HepG2 (cell line): ENCODE data around the gene C11orf68. TPM values are rescaled to one million over a fixed set of nuclear protein-coding genes. Genes with fewer than 3 reads are reported as not detected.
A peak's percentile ranks its signal among the peaks of the same experiment; 100 is the strongest.

ENCODE experiments used
- ASH2L ChIP-seq: fragments of 300-600, 200-600 bp; sonication (generic); IDR thresholded peaks from 2 replicates; pipeline ENCODE4 v1.7.0; 2017; ENCODE audit warnings: low read depth, mild to moderate bottlenecking, moderate library complexity, mixed read lengths, low read length; ENCODE audit not compliant: insufficient read length
- ATF7-NPFF ChIP-seq: sonication (generic); formaldehyde crosslinking; IDR thresholded peaks from 2 replicates; pipeline ENCODE4 v1.8.1; 2023; ENCODE audit warnings: mild to moderate bottlenecking, low read depth, missing genetic modification reagents, moderate library complexity
- CEBPG ChIP-seq: IDR thresholded peaks from 2 replicates; pipeline ENCODE4 v1.6.1; 2016
- DBP ChIP-seq: sonication (generic); formaldehyde crosslinking; IDR thresholded peaks from 2 replicates; pipeline ENCODE4 v1.4.0; 2020; ENCODE audit warnings: missing genetic modification reagents; ENCODE audit errors: not compliant biosample characterization
- E2F1 ChIP-seq: sonication (generic); formaldehyde crosslinking; IDR thresholded peaks from 2 replicates; pipeline ENCODE4 v1.5.0; 2020; ENCODE audit warnings: missing genetic modification reagents
- HNF1B ChIP-seq: sonication (generic); formaldehyde crosslinking; IDR thresholded peaks from 2 replicates; pipeline ENCODE4 v1.5.1; 2020; ENCODE audit warnings: mild to moderate bottlenecking, moderate library complexity, missing genetic modification reagents
- HOXA9 ChIP-seq: sonication (generic); formaldehyde crosslinking; IDR thresholded peaks from 2 replicates; pipeline ENCODE4 v1.8.1; 2022; ENCODE audit warnings: missing genetic modification reagents, mild to moderate bottlenecking, moderate library complexity, borderline replicate concordance
- KLF12 ChIP-seq: sonication (generic); formaldehyde crosslinking; IDR thresholded peaks from 2 replicates; pipeline ENCODE4 v1.4.0; 2020; ENCODE audit warnings: missing genetic modification reagents, borderline replicate concordance
- NFIC ChIP-seq: IDR thresholded peaks from 2 replicates; pipeline ENCODE4 v1.6.1; 2012; ENCODE audit warnings: mild to moderate bottlenecking, low read length, inconsistent platforms
- PAWR ChIP-seq: sonication (generic); formaldehyde crosslinking; IDR thresholded peaks from 2 replicates; pipeline ENCODE4 v1.4.0; 2020; ENCODE audit warnings: missing genetic modification reagents, mild to moderate bottlenecking, borderline replicate concordance
- PBX3 ChIP-seq: sonication (generic); formaldehyde crosslinking; IDR thresholded peaks from 2 replicates; pipeline ENCODE4 v1.8.1; 2023; ENCODE audit warnings: missing genetic modification reagents, inconsistent platforms, borderline replicate concordance
- POLR2AphosphoS5 ChIP-seq: IDR thresholded peaks from 2 replicates; pipeline ENCODE4 v1.6.1; 2012; ENCODE audit warnings: low read depth, low read length
- SMAD3 ChIP-seq: sonication (generic); formaldehyde crosslinking; IDR thresholded peaks from 2 replicates; pipeline ENCODE4 v1.4.0; 2020; ENCODE audit warnings: missing genetic modification reagents
- SP2 ChIP-seq: sonication (generic); formaldehyde crosslinking; IDR thresholded peaks from 2 replicates; pipeline ENCODE4 v1.5.1; 2020; ENCODE audit warnings: mild to moderate bottlenecking, missing genetic modification reagents
- SUZ12 ChIP-seq: fragments of 150-350 bp; IDR thresholded peaks from 2 replicates; pipeline ENCODE4 v1.6.1; 2014; ENCODE audit warnings: low read depth, low read length
- TP53 ChIP-seq: sonication (generic); formaldehyde crosslinking; conservative IDR thresholded peaks from 2 replicates; pipeline ENCODE4 v1.4.0; 2020; ENCODE audit warnings: missing genetic modification reagents
- ZNF224 ChIP-seq: sonication (generic); formaldehyde crosslinking; IDR thresholded peaks from 2 replicates; pipeline ENCODE4 v1.5.0; 2020; ENCODE audit warnings: mild to moderate bottlenecking, missing genetic modification reagents
- ZNF556 ChIP-seq: sonication (generic); formaldehyde crosslinking; IDR thresholded peaks from 2 replicates; pipeline ENCODE4 v1.4.0; 2020; ENCODE audit warnings: mild to moderate bottlenecking, missing genetic modification reagents, borderline replicate concordance
- ZNF562 ChIP-seq: sonication (generic); formaldehyde crosslinking; IDR thresholded peaks from 2 replicates; pipeline ENCODE4 v1.8.0; 2022; ENCODE audit warnings: missing genetic modification reagents, borderline replicate concordance
- ZNF652 ChIP-seq: IDR thresholded peaks from 2 replicates; pipeline ENCODE4 v1.6.1; 2016; ENCODE audit warnings: low read depth, borderline replicate concordance
- polyA plus RNA-seq, 8 experiments: library from polyadenylated mRNA; depleted of rRNA in 3 of 8; stranded (reverse) in 7 of 8; unstranded in 1 of 8; fragments of >200 nt; fragmentation: Illumina TruSeq in 4 of 8; extraction: Trizol in 4 of 8; gene quantifications; 2 replicates each; pipeline versions ENCODE4 v1.2.1 to v1.2.3, GENCODE V29; 2011 to 2016; ENCODE audit warnings: low read depth in 4 of 8, missing spikeins in 1 of 8, mixed read lengths in 1 of 8; ENCODE audit not compliant: insufficient read depth in 1 of 8
- total RNA-seq, 5 experiments: library from RNA; depleted of rRNA; stranded (reverse); fragments of >200 nt; fragmentation: Illumina TruSeq; extraction: Trizol; gene quantifications; 2 replicates each; pipeline ENCODE4 v1.2.3, GENCODE V29; 2016; ENCODE audit warnings: low read depth in 1 of 5
- TF ChIP-seq, protein P1 (sequence below): sonication (generic); IDR thresholded peaks from 2 replicates; pipeline ENCODE4 v1.6.1; 2016; ENCODE audit warnings: low read depth, borderline replicate concordance

Gene C11orf68
- total and polyA plus RNA-seq, 2 of the 13 experiments (the other 11 are each of a cell fraction or from before 2014, with no cell fraction given) = 8.4 to 28.3 TPM

GRCh38 chr11:65873318-65874156 lies 45.3 kb downstream of the C11orf68 start (continued):
- TF ChIP-seq PAWR (CRISPR knock-in tag) (no peak), ATF7-NPFF (no peak), PBX3 (CRISPR knock-in tag) (no peak), POLR2AphosphoS5 (peak; percentile 54; the same call in 1 of the 2 replicates), TP53 (CRISPR knock-in tag) (no peak), ZNF562 (CRISPR knock-in tag) (no peak), SMAD3 (no peak), ZNF224 (peak; percentile 63; the same call in 1 of the 2 replicates), ZNF556 (CRISPR knock-in tag) (no peak), SP2 (CRISPR knock-in tag) (no peak), KLF12 (peak; percentile 88; the same call in 1 of the 2 replicates), HOXA9 (CRISPR knock-in tag) (no peak), ZNF652 (CRISPR knock-in tag) (no peak), HNF1B (CRISPR knock-in tag) (peak; percentile 42; the same call in 1 of the 2 replicates), SUZ12 (no peak), NFIC (no peak), ASH2L (no peak), CEBPG (CRISPR knock-in tag) (no peak), DBP (CRISPR knock-in tag) (no peak), E2F1 (CRISPR knock-in tag) (0 out of 2 replicates have a peak, but pooled peaks have one; percentile 51)
- TF ChIP-seq, protein P1, sequence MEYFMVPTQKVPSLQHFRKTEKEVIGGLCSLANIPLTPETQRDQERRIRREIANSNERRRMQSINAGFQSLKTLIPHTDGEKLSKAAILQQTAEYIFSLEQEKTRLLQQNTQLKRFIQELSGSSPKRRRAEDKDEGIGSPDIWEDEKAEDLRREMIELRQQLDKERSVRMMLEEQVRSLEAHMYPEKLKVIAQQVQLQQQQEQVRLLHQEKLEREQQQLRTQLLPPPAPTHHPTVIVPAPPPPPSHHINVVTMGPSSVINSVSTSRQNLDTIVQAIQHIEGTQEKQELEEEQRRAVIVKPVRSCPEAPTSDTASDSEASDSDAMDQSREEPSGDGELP = peak; percentile 67; the same call in 1 of the 2 replicates
